HG03025 (cell line): ENCODE data around the gene LRRC41.
"Not testable (repeated sequence)": the region's sequence is repeated elsewhere in the genome, so short reads cannot be mapped to it uniquely, and the experiment has no call there.

Experiments used
- ATAC-seq: cut with Tn5 transposase; IDR thresholded peaks from one replicate; pipeline ENCODE4 v1.9.1; 2021; ENCODE audit warnings: mild to moderate bottlenecking, moderate library complexity; ENCODE audit not compliant: unreplicated experiment, low FRiP score

LRRC41 gene

GRCh38 chr1:46328182-46328581, 24.8 kb upstream of the LRRC41 start:
- ATAC-seq = not testable (repeated sequence)

- not testable (repeated sequence) for ATAC-seq
These were observed 22.1 kb upstream of the LRRC41 start for GRCh38 chr1:46325285-46326076.

- ATAC-seq = not testable (repeated sequence)
These were observed 18.8 kb upstream of the LRRC41 start for GRCh38 chr1:46322191-46322590.

- ATAC-seq = not testable (repeated sequence)
These were observed 16.8 kb upstream of the LRRC41 start for GRCh38 chr1:46319960-46320914.

GRCh38 chr1:46319301-46319700, 15.9 kb upstream of the LRRC41 start:
- ATAC-seq = not testable (repeated sequence)

- ATAC-seq = no peak
These were observed 13.9 kb upstream of the LRRC41 start for GRCh38 chr1:46317323-46317722.

- ATAC-seq = no peak
These were observed 12.4 kb upstream of the LRRC41 start for GRCh38 chr1:46315669-46316403.

- no peak for ATAC-seq
These were observed 6.9 kb upstream of the LRRC41 start for GRCh38 chr1:46310321-46310720.

GRCh38 chr1:46309401-46310159, 6.2 kb upstream of the LRRC41 start:
- ATAC-seq = no peak

DNA sequence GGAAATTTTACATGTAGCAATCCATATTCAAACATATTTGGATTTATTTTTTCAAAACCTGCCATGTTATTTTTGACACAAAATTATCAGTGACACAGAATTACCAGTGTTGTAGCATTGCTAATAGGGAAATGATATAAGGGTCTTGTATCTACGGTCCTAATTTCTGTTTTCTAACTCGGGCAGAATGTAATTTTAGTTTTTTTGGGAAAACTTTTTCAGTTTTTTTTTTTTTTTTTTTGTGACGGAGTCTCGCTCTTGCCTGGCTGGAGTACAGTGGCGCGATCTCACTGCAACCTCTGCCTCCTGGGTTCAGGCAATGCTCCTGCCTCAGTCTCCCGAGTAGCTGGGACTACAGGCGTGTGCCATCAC, 2.7 kb upstream of the LRRC41 start:
- no peak for ATAC-seq

- ATAC-seq = no peak
These were observed 483 bp upstream of the LRRC41 start for GRCh38 chr1:46303872-46304326.

- peak; percentile 10 for ATAC-seq
These were observed 777 bp downstream of the LRRC41 start for GRCh38 chr1:46302641-46303037.

DNA sequence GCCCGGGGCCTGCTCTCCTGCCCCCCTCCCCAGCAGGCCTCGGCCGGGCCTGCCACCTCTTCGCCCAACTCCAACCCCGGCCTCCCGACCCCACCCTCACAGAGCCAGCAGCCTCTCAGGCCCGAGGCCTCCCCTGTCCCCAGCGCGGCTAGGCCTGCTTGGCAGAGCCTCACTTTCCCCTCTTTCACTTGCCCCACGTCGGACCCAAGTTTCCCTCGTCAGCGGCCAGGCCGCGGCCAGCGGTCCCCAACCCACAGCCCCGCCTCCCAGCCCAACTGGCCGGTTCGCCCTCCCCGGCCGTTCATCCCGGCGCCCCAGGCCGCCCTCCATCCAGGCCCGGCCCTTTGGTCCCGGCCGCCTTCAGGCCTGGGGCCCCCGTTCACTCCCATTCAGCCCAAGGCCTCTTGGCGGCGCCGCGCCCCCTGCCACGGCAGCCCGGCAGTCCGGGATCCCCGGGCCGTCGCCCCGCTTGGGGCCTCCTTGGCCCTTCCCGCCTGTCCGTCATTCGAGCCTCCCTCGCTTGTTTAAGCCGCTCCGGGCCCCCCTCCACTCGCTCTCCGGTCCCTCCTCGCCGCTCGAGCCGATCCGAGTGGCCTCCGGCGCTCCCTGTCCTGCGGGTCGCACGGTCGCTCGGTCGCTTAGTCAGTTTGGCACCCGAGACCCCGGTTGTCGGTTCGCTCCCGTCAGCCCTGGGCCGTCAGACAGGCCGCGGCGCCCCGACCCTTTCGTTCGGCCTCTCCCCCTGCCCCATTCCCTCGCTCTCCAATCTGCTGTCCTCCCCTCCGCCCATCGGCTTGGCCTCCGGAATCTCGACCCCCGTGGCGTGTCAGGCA, 1.4 kb downstream of the LRRC41 start:
- no peak for ATAC-seq

DNA sequence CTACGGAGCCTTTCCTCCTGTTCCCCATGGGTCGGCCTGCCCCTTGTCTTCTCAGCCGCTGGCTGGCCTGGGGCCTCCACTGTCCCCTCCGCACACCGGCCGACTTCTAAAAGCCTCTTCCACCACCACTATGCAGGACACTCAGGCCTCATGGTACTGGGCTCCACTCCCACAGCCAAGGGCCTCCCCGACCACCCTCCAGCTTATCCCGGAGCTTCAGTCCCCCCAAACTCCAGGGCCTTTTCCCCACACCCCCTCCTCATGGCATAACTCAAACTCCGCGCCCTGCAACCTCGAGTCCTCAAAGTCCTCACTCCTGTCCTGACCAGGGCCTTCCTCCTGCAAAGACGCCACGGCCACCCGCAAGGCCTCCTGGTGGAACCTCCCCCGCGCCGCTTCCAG, 2.0 kb downstream of the LRRC41 start:
- ATAC-seq = no peak

DNA sequence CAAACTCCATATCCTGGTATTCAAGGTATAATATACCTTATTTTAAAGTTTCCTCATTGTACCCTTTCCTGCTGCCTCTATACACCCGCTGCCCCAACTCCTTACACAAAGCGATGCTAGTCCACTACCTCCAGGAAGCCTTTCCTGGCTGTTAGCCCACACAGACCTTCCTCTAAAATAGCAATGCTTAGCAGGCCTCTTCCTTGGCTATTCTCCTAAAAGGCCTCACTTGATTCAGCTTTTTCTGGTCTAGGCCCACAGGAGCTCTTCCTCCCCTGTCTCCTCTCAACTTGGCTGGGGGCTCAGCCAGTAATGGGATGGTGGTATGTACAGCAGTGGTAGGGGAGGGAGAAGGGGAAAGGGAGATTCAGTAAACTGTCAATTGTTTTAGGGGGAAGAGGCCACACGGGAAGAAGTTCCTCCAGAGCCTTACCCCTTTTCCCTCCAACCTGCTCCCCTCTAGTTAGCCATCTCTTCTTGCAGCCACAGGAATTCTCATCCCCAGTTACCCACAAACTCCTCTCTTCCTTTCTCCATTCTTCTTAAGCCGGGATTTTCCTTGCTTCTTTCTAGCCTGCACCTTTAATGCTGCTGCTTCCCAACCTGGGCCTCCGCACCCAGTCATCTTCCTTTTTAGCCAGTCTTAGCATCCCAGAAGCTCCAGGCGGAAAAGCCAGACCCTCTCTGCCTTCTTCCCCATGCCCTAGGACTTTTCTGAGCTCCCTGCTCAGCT, 2.6 kb downstream of the LRRC41 start:
- ATAC-seq = no peak

GRCh38 chr1:46298387-46298786, 5.0 kb downstream of the LRRC41 start:
- ATAC-seq = no peak

- ATAC-seq = no peak
These were observed 8.1 kb downstream of the LRRC41 start for GRCh38 chr1:46295306-46295705.

GRCh38 chr1:46289976-46290375, 13.4 kb downstream of the LRRC41 start:
- ATAC-seq = no peak

GRCh38 chr1:46289134-46289494, 14.3 kb downstream of the LRRC41 start:
- no peak for ATAC-seq
